Activated T-cell treated with anti-CD3 and anti-CD28 coated beads, Interleukin-2, amount 50 U/mL, for 72 hours (primary cell): ENCODE results near the gene CPSF7. TPM values are rescaled to one million over a fixed set of nuclear protein-coding genes. Genes with fewer than 3 reads are reported as not detected.
"Not testable (repeated sequence)": the region's sequence is repeated elsewhere in the genome, so short reads cannot be mapped to it uniquely, and the experiment has no call there.

Experiments used
- ATAC-seq, 2 donors: fragments of 150-1000 bp; cut with Tn5 transposase; replicated peaks in 1 of 2; 2 replicates each; pipeline ENCODE4 v1.10.0; 2021; ENCODE audit warnings: moderate library complexity in 2 of 2, mild to moderate bottlenecking in 1 of 2
- DNase-seq, 2 donors: peaks; one replicate each; pipeline ENCODE4 v3.0.0; 2021 to 2022; ENCODE audit warnings: mixed read lengths in 1 of 2
- H3K27ac Mint-ChIP-seq: one replicate; pipeline ENCODE4 v1.8.0; 2022; ENCODE audit warnings: mild to moderate bottlenecking, moderate library complexity, mixed read lengths
- H3K27me3 Mint-ChIP-seq: one replicate; pipeline ENCODE4 v1.8.0; 2022; ENCODE audit warnings: low read depth, mixed read lengths
- H3K36me3 Mint-ChIP-seq, 2 donors: one replicate each; pipeline ENCODE4 v1.8.0; 2022; ENCODE audit warnings: mixed read lengths in 2 of 2, mild to moderate bottlenecking in 1 of 2; ENCODE audit not compliant: insufficient read depth in 2 of 2
- H3K4me1 Mint-ChIP-seq: one replicate; pipeline ENCODE4 v1.8.0; 2022; ENCODE audit warnings: low read depth, mixed read lengths
- H3K4me3 Mint-ChIP-seq, 2 donors: one replicate each; pipeline ENCODE4 v1.8.0; 2022; ENCODE audit warnings: mild to moderate bottlenecking in 2 of 2, mixed read lengths in 2 of 2, moderate library complexity in 2 of 2
- H3K9me3 Mint-ChIP-seq, 2 donors: one replicate each; pipeline ENCODE4 v1.8.0; 2022; ENCODE audit warnings: mixed read lengths in 2 of 2
- total RNA-seq, 2 donors: library from RNA; stranded (reverse); gene quantifications; one replicate each; pipeline ENCODE4 v1.2.3, GENCODE V29; 2022

The CPSF7 gene
- total RNA-seq, 2 donors from 2014 or later, result 164 to 223 TPM

- no peaks in the 10 kb centered on the region for H3K9me3 Mint-ChIP-seq
- peaks cover 11 to 33% of the 10 kb centered on the region in 2 donors for H3K36me3 Mint-ChIP-seq
Observed at GRCh38 chr11:61403658-61404057, 26.1 kb downstream of the CPSF7 start.

GRCh38 chr11:61401573-61401972 lies 28.2 kb downstream of the CPSF7 start:
- Mint-ChIP-seq H3K36me3 (peaks cover 9 to 18% of the 10 kb centered on the region in 2 donors), H3K27me3 (no peaks in the 10 kb centered on the region), H3K27ac (no peak overlapping the region), H3K4me1 (peaks cover 8% of the 10 kb centered on the region), H3K9me3 (no peaks in the 10 kb centered on the region), H3K4me3 (no peak overlapping the region)
- no peak for DNase-seq
- ATAC-seq, result no peak

More at GRCh38 chr11:61403658-61404057, 26.1 kb downstream of the CPSF7 start:
- H3K27me3 Mint-ChIP-seq, result no peaks in the 10 kb centered on the region
- ATAC-seq (no peak), DNase-seq (no peak)
- peaks cover 5% of the 10 kb centered on the region for H3K4me1 Mint-ChIP-seq
- H3K4me3 Mint-ChIP-seq, result no peak overlapping the region
- H3K27ac Mint-ChIP-seq, result no peak overlapping the region

DNA sequence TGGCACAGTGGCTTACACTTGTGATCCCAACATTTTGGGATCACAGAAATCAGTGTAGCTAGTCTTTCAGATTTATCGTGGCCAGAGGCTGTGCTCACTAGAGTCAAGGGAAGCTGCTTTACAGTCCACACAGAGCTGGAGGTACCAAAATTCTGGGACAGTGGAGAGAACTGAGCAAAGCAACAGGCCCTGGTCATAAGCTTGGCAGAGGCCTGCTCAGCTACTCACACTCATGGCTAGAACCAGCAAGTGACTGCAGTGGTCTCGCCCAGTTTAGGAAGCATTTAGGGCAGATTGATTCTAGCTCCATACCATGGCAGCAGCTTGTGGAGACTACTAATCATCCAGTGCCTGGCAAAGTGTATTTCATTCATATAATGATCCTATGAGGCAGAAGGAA lies 28.6 kb downstream of the CPSF7 start:
- H3K27me3 Mint-ChIP-seq, result no peaks in the 10 kb centered on the region
- no peak overlapping the region for H3K4me3 Mint-ChIP-seq
- ATAC-seq (no peak), DNase-seq (no peak)
- H3K4me1 Mint-ChIP-seq, result peaks cover 8% of the 10 kb centered on the region
- H3K9me3 Mint-ChIP-seq, result no peaks in the 10 kb centered on the region
- H3K27ac Mint-ChIP-seq, result no peak overlapping the region
- peaks cover 9 to 18% of the 10 kb centered on the region in 2 donors for H3K36me3 Mint-ChIP-seq

- ATAC-seq (peak in 1 of 2 donors; percentile 22), DNase-seq (peak in 1 of 2 donors; percentile 7)
- Mint-ChIP-seq H3K4me3 (peak overlapping the region; percentile 95 to 99), H3K4me1 (peaks cover 24% of the 10 kb centered on the region), H3K9me3 (peaks cover 1 to 3% of the 10 kb centered on the region in 2 donors), H3K27ac (peak overlapping the region; percentile 96), H3K27me3 (no peaks in the 10 kb centered on the region), H3K36me3 (peaks cover 3 to 5% of the 10 kb centered on the region in 2 donors)
Observed at GRCh38 chr11:61392981-61393595, 36.7 kb downstream of the CPSF7 start.

GRCh38 chr11:61390161-61390560 lies 39.6 kb downstream of the CPSF7 start:
- DNase-seq, result no peak

GRCh38 chr11:61384271-61385242 lies 45.2 kb downstream of the CPSF7 start:
- no peak for DNase-seq
- H3K4me3 Mint-ChIP-seq, result no peak overlapping the region
- ATAC-seq, result no peak
- no peaks in the 10 kb centered on the region for H3K4me1 Mint-ChIP-seq
- H3K9me3 Mint-ChIP-seq, result peaks cover 0 to 1% of the 10 kb centered on the region in 2 donors
- no peak overlapping the region for H3K27ac Mint-ChIP-seq
- no peaks in the 10 kb centered on the region for H3K27me3 Mint-ChIP-seq
- no peaks in the 10 kb centered on the region for H3K36me3 Mint-ChIP-seq

More at GRCh38 chr11:61390161-61390560, 39.6 kb downstream of the CPSF7 start:
- Mint-ChIP-seq H3K4me1 (peaks cover 21% of the 10 kb centered on the region), H3K27ac (no peak overlapping the region), H3K27me3 (no peaks in the 10 kb centered on the region), H3K9me3 (peaks cover 1 to 3% of the 10 kb centered on the region in 2 donors), H3K4me3 (no peak overlapping the region), H3K36me3 (peaks cover 3 to 4% of the 10 kb centered on the region in 2 donors)
- no peak for ATAC-seq

DNA sequence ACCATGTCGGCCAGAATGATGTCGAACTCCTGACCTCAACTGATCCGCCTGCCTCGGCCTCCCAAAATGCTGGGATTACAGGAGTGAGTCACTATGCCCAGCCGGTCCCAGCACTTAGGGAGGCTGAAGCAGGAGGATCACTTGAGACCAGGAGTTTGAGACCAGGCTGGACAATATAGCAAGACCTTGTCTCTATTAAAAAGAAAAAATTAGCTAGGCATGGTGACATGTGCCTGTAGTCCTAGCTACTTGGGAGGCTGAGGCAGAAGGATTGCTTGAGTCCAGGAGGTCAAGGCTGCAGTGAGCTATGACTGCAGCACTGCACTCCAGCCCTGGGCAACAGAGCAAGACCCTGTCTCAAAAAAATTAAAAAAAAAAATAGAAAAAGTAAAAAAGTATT lies 45.9 kb downstream of the CPSF7 start:
- not testable (repeated sequence) for H3K9me3 Mint-ChIP-seq, H3K27me3 Mint-ChIP-seq, H3K27ac Mint-ChIP-seq, H3K4me3 Mint-ChIP-seq, H3K4me1 Mint-ChIP-seq, ATAC-seq, H3K36me3 Mint-ChIP-seq, DNase-seq

DNA sequence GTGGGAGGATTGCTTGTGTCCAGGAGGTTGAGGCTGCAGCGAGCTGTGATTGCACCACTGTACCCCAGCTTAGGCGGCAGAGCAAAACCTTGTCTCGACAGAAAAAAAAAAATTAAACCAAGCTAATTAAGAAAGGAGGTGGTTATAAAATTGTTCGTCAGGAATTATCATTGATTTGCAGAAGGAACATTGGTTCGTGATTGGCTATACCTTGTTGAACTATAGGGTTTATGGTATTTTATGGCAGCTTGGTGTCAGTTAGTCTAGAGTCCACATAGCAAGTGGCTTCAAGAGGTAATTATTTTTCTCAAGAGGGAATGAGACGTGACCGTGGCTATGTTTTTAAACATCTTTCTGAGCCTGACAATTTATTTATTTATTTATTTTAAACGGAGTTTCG lies 48.9 kb downstream of the CPSF7 start:
- peaks cover 0 to 3% of the 10 kb centered on the region in 2 donors for H3K36me3 Mint-ChIP-seq
- no peak for ATAC-seq
- no peaks in the 10 kb centered on the region for H3K4me1 Mint-ChIP-seq

DNA sequence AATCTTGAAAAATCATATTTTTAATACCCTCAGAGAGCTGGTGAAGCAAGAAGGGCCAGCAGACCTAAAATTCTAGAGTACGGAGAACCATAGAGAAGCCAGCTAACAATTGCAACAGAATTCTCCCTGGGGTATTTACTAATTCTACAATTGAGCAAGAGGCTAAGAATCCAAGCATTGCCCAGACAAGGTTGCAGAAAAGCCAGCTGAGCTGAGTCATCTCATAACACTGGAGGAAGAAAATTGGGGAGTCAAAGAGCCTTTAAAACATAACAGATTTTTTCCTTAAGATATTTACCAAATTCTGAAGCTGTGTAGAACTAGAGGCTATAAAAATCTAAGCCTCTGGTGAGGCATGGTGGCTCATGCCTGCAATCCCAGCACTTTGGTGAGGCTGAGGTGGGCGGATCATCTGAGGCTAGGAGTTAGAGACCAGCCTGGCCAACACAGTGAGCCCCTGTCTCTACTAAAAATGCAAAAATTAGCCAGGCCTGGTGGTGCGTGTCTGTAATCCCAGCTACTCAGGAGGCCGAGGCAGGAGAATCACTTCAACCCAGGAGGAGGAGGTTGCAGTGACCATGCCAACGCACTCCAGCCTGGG lies 51.0 kb downstream of the CPSF7 start:
- no peaks in the 10 kb centered on the region for H3K9me3 Mint-ChIP-seq
- ATAC-seq (no peak), DNase-seq (no peak)
- no peak overlapping the region for H3K4me3 Mint-ChIP-seq
- no peaks in the 10 kb centered on the region for H3K4me1 Mint-ChIP-seq
- H3K36me3 Mint-ChIP-seq, result peaks cover 6 to 7% of the 10 kb centered on the region in 2 donors
- no peaks in the 10 kb centered on the region for H3K27me3 Mint-ChIP-seq
- H3K27ac Mint-ChIP-seq, result no peak overlapping the region

More for the DNA sequence above, 48.9 kb downstream of the CPSF7 start:
- H3K4me3 Mint-ChIP-seq, result no peak overlapping the region
- no peak for DNase-seq
- no peaks in the 10 kb centered on the region for H3K9me3 Mint-ChIP-seq
- no peaks in the 10 kb centered on the region for H3K27me3 Mint-ChIP-seq
- H3K27ac Mint-ChIP-seq, result no peak overlapping the region

DNA sequence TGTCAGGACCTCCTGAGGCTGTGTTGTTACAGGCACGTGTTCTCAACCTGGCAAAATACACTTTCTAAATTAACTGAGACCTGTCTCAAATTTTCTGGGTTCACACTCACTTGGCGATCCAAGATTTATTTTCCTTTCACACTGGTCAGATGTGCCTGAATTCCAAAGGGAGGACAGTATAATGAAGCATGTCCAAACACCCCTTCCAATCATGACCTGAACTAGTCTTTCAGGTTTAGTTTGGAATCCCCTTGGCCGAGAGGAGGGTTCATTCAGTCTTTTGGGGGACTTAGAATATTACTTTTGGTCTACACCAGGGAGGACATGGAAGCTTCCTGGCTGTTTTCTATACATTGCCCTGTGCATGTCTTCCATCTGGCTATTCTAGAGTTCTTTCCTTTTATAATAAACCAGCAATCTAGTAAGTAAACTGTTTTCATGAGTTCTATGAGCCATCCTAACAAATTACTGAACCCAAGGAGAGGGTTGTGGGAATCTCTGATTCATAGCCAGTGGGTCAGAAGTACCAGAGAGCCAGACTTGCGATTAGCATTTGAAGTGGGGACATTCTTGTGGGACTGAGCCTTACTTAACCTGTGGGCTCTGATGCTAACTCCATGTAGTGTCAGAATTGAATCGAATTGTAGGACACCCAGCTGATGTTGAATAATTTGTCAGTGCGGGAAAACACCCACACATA lies 52.2 kb downstream of the CPSF7 start:
- Mint-ChIP-seq H3K9me3 (no peaks in the 10 kb centered on the region), H3K36me3 (peaks cover 7 to 9% of the 10 kb centered on the region in 2 donors), H3K4me1 (no peaks in the 10 kb centered on the region), H3K4me3 (no peak overlapping the region), H3K27ac (no peak overlapping the region), H3K27me3 (no peaks in the 10 kb centered on the region)
- ATAC-seq (no peak), DNase-seq (no peak)

- H3K9me3 Mint-ChIP-seq, result no peaks in the 10 kb centered on the region
- no peaks in the 10 kb centered on the region for H3K27me3 Mint-ChIP-seq
- no peak for DNase-seq
- no peak overlapping the region for H3K4me3 Mint-ChIP-seq
- H3K36me3 Mint-ChIP-seq, result peaks cover 8 to 15% of the 10 kb centered on the region in 2 donors
- ATAC-seq, result no peak
- no peak overlapping the region for H3K27ac Mint-ChIP-seq
- no peaks in the 10 kb centered on the region for H3K4me1 Mint-ChIP-seq
Observed at GRCh38 chr11:61375761-61376108, 54.0 kb downstream of the CPSF7 start.

DNA sequence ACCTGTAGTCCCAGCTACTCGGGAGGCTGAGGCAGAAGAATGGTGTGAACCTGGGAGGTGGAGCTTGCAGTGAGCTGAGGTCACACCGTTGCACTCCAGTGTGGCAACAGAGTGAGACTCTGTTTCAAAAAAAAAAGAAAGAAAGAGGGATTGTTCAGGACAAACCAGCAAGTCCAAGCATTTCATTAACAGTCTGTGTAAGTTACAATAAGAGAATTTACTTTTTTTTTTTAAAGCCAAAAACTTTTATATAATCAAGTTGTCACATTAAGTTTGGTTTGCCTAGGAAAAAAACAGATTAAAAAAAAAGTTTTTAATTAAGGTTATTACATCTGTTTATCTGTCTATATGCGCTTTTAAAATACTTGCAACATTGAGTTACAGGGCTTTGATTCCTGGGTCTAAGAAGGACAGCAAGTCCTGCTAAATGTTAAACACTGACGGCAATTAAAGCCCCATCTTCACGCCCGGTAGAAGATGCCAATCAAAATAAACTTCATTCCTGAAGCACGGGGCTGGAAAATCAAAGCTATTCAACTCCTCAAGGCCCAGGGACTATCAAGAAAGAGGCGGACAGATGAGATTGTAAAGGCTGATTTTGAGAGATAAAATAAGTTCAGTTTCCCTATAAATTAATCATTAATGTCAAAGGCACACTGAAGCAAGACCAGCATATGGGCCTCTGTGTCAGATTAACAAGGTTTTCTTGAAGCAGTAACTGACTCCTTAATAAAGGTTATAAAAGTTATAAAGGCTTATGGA lies 56.9 kb downstream of the CPSF7 start:
- H3K4me3 Mint-ChIP-seq, result no peak overlapping the region
- peaks cover 13 to 29% of the 10 kb centered on the region in 2 donors for H3K36me3 Mint-ChIP-seq
- no peaks in the 10 kb centered on the region for H3K27me3 Mint-ChIP-seq
- no peaks in the 10 kb centered on the region for H3K9me3 Mint-ChIP-seq
- ATAC-seq (no peak), DNase-seq (no peak)
- no peak overlapping the region for H3K27ac Mint-ChIP-seq
- H3K4me1 Mint-ChIP-seq, result peaks cover 22% of the 10 kb centered on the region
